T follicular helper cell (primary cell): Measurements from ENCODE around the gene ALPG.
"Not testable (repeated sequence)": the region's sequence is repeated elsewhere in the genome, so short reads cannot be mapped to it uniquely, and the experiment has no call there.

ENCODE experiments used
- DNase-seq: peaks from one replicate; pipeline ENCODE4 v3.0.0-alpha.2; 2020; ENCODE audit warnings: low read depth
- total RNA-seq, 2 experiments: gene quantifications; one replicate each; lab custom pipeline; 2026; lab: John Stamatoyannopoulos, UW

ALPG gene
- 0 reads per million in 2 experiments for total RNA-seq

DNA sequence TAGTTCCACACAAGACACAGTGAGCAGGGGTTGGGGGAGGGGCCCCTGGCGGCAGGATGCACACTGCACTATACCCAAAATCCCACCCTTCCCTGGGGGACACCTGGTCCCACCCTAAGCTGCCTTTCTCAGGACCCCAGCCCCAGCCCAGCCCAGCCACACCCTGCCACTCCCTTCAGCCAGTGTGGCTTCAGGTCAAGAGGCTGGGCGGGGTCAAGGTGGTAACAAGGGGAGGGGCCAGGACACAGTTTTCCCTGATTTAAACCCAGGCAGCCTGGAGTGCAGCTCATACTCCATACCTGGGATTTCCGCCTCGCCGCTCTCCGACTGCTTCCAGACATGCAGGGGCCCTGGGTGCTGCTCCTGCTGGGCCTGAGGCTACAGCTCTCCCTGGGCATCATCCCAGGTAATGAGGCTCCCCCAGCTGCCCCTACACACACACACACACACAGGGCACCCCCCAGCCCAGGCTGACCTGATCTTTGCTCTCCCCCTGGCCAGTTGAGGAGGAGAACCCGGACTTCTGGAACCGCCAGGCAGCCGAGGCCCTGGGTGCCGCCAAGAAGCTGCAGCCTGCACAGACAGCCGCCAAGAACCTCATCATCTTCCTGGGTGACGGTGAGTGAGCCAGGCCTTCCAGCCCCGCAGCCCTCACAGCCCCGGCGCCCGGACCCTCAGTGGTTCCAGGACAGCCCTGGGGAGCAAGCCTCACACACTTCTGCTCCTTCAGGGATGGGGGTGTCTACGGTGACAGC is at the start of gene ALPG:
TSS of gene ALPG (plus strand) at position 289 of the 755 bp plus-strand sequence. CDS start at position 340, 51 bp downstream.
- no peak for DNase-seq

DNA sequence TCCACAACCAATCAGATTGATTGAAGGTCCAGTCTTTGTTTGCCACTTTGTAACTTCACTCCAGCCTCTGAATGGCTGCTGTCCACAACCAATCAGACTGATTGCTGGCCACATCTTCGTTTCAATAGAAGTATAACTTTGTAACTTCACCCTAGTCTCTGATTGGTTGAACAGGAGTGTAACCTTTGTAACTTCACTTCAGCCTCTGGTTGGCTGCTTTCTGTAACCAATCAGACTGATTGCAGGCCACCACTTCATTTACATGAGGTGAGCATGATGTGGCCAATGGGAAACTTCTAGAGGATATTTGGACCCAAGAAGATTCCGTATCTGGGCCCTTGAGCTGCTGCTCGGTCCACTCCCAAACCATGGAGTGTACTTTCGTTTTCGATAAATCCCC is 45.0 kb upstream of the ALPG start:
- DNase-seq, result no peak

DNA sequence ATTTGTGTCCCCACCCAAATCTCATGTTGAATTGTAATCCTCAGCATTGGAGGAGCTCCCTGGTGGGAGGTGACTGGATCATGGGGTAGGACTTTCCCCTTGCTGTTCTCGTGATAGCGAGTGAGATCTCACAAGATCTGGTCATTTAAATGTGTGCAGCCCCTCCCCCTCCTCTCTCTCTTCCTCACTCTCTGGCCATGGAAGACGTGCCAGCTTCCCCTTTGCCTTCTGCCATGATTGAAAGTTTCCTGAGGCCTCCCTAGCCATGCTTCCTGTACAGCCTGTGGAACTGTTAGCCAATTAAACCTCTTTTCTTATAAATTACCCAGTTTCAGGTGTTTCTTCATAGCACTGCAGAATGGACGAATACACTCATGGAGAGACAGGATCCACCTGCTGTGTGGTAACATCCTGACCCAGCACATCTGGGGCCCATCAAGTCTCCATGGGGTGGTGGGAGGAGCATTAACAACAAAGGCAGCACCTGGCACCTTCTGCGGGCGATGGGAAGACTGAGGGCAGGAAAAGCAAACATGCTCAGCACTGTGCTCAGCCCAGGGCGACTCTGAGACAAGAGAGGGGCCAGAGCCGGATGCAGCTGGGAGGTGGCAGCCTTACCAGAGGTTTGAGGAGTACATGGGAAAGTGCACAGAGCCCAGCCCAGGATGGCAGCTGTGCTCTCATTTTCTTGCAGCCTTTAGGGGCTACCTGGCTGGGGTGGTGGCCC is 44.3 kb upstream of the ALPG start:
- no peak for DNase-seq

DNA sequence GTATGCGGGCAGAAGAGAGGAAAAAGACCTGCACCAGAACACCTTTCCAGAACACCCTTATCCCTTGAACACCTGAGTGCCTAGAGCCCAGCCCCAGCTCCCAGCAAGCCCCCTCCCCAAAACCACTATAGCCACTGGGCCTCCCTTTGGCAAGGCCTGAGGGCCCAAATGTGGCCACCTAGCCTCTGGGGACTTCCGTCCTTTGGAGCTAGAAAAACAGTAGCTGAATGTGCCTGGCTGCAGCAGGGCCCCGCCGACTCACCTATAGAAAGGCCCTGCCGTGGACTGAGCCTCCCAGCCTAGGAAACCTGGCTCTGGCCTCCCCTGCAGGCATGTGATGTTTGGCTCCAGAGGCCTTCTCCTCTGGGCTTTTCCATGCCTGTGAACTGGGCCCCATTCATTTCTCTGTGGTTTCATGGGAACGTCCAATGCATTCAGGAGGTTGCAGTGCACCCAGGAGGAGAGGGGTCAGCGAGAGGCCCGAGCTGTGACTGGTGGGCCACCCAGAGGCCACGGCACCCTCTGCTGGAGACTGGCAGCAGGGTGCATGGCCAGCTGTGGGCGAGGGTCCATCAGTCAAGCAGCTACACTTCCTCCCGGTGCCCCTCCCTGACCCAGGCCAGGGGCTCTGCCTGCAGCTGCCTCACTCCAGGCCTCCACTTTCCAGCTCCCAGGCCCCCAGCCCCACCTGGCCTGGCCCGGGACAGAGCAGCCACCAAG is 43.4 kb upstream of the ALPG start:
- not testable (repeated sequence) for DNase-seq

DNA sequence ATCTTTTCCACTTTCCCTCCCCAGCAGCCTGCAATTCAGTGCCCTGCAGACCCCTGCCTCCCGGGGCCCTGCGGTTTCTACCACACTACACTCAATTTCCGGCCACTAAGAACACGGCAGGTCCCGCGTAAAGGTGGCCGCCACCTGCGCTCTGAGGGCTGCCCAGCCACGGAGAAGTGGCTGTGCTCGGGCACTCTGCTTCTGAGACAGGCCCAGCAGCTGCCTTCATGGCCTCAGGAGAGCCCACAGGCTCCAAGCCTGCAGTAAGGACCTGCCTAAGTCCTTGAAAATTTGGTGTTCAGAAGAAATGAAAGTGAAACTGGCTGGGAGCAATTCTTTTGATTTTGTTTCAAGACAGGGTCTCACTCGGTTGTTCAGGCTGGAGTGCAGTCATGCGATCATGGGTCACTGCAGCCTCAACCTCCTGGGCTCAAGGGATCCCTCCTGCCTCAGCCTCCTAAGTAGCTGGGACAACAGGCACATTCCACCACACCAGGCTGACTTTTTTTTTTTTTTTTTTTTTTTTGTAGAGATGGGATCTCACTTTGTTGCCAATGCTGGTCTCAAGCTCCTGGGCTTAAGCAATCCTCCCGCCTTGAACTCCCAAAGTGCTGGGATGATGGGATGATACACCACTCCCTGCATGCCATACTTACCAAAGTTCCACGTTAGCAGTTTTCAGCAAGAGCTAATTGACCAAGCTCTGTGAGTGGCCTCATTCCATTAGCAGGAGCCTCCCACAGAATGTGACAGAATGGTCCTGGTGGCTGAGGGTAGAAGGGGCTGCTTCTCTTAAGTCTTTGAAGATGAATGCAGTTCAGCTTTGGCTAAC is 42.6 kb upstream of the ALPG start:
- no peak for DNase-seq

DNA sequence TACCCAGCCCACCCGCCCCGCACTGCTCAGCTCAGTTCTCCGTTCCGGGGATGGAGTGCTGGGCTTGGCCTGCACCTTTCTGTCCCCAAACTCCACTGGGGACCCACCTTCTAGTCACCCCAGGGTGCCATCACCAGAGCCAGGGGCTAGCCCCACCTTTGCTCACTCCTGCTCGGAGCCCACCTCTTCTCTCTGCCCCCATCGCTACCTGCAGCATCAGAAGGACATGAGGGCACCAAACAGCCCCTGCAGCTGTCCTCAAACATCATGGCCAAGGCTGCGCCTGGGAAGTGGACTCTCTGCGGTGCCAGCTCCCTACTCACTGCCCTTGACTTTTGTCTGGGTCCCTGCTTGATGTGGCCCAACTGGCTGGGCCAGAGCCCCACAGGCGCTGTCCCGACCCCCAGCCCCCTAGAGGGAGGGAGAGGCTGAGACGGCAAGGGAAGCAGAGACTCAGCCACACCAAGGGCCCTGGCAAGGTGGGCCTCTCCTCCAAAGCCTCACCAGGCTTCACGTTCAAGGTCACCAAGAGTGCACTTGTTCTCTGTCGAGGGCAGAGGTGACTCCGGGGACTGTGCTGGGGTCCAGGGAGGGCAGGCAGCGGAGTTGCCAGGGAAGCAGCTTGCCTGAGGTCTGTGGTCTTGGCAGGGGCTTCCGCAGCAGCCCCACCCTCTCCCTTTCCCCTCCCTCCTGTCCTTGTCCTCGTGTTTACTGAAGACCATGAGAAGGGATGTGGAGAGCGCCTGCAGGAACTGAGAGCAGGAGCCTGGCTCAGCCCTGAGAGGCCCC is 41.6 kb upstream of the ALPG start:
- DNase-seq, result not testable (repeated sequence)

DNA sequence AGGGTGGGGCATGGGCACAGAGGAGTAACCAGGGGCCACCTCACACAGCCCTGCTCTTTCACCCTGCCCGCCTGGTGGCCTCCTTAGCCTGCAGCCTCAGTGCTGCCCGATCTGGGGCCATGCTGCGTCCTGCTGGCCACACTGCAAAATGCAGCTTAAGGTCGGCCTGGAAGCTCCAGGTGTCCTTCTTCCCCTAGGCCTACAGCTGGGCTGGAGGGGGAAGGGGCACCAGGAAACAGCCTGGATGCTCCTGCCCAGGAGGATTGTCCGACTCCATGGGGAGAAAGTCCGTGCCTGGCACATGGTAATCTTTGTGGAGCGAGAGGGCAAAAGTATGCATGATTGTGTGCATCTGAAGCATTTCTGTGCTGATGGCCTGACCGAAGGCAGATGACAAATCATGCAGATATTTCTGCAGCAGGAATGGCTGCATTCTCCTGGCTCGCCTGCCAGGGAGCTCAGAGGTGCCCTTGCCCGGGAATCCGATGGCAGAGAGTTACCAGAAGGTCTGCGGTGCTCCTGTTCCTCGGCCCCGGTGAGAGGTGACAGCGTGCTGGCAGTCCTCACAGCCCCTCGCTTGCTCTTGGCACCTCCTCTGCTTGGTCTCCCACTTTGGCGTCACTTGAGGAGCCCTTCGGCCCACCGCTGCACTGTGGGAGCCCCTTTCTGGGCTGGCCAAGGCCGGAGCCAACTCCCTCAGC is 40.9 kb upstream of the ALPG start:
- DNase-seq, result no peak

DNA sequence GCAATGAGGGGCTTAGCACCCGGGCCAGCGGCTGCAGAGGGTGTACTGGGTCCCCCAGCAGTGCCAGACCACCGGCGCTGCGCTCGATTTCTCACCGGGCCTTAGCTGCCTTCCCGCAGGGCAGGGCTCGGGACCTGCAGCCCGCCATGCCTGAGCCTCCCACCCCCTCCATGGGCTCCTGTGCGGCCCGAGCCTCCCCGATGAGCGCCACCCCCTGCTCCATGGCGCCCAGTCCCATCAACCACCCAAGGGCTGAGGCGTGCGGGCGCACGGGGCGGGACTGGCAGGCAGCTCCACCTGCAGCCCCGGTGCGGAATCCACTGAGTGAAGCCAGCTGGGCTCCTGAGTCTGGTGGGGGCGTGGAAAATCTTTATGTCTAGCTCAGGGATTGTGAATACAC is 40.2 kb upstream of the ALPG start:
- not testable (repeated sequence) for DNase-seq

DNA sequence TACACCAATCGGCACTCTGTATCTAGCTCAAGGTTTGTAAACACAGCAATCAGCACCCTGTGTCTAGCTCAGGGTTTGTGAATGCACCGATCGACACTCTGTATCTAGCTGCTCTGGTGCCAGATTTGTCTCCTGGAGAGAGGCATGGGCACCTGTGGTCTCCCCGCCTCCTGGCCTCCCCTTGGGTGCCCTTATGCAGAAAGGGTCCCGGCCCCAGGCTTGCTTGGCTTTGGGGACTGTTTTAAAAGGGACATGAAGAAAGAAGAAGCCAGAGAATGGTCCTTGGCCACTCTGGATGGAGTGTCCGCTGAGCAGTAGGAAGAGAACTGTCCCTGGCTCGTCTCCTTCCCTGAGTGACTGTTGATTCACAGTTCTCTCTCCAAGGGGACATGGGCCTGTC is 39.6 kb upstream of the ALPG start:
- DNase-seq, result no peak

DNA sequence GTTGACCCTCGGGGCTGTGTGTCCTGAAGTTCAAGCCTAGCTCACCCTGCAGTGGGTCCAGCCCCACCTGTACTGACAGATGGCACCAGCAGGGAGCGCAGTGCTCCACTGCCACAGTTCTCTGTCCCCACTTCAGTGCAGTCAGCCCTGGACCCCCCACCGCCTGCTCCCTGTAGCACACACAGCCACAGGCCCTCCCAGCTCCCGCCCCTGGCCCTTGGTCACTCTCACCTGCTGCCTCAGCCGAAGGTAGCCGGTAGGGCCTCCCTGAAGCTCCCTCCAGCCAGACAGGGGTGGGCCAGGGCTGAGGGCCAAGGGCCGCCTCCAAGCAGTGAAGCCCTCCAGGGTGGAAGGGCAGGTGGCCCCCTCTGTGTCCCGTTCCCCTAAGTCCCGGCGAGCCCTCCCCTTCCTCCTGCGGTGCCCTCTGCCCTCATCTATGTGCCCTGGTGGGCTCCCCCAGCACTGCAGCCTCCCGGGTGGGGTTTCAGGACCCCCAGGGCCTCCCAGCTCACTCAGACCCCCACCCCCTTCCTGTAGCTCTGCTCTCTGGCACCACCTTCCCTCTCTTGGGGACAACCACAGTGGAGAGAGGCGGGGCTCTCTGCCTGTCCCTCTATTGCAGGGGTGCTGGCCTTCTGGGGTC is 38.9 kb upstream of the ALPG start:
- DNase-seq, result no peak

DNA sequence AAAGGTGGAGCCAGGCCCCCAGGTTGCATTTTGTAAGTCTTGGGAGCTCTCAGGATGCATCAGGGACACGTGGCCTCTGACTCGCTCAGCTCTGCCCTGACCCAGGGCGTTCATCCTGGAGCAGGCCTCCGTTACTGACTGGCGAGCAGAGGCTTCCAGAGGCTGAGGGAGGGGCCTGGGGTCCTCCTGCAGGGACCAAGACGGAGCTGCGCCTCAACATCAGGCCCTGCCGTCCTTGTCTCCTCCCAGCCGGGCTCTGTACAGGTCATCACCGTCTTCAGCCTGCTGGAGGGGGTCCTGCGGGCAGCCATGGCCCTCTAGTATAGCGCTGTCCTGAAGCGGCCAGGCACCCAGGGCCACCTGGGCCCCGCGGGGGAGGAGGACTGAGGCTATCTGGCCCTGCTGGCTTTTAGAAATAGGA is 38.3 kb upstream of the ALPG start:
- no peak for DNase-seq

DNA sequence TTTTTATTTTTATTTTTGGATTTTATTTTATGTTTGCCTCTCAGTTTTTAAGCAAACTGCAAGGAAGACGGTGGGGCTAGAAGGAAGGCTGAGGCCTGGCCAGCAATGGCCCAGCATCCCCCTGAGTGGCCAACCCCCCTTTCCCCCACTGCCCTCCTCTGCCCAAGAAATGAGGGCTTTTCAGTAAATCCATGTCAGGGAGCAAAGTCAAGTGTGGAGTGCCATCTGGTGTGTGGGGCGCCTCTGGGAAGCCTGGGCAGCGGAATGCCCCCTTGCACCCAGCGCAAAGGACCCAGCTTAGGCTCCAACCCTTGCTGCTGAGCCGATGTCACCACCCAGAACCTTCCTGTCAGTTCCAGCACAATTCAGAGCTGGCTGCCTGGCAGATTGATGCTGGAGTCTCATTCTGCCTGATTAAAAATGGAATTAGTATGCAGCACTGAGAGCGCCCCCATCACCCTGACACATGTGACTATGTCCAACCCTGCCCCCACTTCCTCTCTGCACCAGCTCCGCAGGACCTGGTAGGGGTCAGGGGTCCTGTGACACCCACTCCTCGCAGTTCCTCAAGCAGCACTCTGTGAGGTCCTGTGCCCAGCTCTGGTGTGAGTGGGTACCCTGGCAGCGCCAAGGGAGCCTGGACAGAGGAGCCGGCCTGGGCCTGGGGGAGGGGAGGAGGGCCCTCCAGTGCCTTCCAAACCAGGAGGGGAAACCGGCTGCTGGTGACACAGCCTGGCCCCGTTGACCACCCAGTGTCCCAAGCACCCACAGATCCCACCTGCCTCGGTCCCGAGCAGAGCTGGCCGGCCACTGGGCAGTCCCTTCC is 37.3 kb upstream of the ALPG start:
- DNase-seq, result no peak

DNA sequence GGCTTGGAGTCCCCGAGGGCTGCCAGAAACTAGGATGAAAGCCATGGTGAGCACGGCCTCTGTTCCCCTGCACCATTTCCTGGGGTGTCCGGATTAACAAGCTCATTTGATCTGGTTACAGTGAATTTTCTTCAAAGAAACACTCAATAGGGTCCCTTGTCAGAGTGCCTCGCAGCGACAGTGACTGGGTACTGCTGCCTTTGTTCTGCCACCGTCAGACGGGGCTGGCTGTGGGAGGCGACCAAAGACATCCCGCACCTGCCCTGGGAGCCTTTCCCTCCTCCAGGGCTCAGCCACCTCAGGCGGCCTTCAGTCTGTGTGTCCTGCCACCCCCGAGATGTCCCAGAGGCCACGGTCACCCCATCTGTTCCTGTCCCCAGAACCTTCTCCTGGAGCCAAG is 36.6 kb upstream of the ALPG start:
- not testable (repeated sequence) for DNase-seq

DNA sequence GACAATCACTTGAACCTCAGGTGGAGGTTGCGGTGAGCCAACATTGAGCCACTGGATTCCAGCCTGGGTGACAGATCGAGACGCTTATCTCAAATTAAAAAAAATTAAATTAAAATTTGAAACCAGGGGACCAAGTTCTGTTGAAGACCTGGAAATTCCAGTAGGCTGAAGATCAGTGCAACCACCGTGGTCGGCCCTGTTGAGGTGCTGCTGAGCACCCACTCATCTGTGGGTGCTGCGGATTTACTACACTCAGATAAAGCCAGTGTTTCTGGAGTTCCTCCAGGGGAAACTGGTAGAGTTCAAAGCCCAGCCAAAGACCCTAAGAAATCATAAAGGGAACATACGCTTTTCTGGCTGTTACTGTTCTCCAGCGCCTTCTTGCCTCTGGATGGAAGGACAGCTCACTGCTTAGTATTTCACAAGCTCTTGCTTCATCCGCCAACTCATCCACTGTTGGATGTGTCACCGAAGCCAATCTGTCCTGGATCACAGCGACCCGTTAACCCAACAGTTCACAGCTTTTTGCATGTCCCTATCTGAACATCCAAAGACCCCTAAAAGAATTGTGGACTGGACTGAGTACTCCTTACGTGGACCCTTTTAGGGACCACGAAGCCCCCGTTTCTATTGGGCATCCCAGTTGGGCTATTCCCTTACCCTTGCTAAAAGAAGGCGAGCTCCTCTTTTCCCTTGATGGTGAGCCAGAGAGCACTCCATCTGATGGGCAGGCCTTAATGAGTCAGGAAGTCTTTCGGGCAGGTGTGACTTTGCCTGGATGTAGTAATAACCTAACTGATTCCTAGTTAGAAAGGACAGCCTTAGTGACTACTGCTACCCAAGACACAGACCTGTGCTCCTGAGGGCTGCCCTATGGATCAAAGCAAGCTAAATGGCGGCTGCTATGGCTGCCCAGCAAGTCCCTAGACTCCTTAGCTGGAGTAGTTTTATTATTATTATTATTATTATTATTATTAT is 34.1 kb upstream of the ALPG start:
- no peak for DNase-seq

DNA sequence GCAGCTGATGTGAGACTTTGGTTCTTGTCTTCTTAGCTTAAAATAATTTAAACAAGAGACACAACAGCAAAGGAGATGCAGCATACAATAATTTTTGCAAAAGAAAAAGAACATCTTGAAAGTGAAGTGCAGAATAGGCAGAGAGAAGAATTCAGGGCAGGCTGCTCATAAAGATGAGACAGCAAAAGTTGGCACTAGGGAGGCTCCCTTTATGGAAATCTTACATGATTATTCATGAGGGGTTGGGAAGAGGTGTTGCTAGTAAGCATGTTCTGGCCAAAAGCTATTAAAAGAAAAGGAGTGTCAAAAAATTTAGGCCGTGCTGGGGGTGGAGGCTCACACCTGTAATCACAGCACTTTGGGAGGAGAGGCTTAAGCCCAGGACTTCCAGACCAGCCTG is 32.3 kb upstream of the ALPG start:
- no peak for DNase-seq

DNA sequence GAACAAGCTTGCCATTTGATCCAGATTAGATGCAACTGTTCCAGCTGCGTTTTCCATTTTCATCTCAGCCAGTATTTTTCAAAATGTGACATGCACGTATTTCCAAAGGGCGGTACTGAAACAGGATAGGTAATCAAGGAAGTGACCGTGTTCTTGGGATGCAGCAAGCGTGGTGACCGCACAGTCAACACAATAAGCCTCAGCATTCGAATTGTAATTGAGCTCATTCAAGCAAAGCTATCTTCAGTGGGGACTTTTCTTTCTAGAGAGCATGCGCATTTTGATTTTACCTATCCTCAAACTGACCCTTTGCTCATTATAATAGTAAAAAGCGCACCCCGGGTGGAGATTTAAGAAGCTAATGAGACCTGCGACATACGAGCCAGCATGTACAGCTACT is 31.5 kb upstream of the ALPG start:
- DNase-seq, result no peak

DNA sequence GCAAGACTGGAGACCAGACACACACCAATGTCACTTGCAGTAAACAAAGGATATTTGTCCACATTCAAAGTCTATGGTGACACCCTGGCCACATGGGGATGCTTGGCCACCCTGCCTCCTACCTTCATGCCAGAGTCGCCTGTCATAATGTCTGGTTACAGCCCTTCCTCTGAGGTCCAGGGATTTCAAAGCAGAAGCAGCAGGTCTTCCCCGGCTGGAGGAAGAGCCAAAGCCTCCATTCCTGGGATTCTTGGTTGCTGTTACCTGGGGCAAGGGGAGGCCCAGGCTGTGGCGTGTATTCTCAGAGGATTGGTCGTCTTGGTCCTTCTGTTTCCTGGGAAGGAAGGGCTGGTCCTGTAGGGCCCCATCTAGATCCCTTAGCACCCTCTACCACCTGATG is 30.4 kb upstream of the ALPG start:
- no peak for DNase-seq

DNA sequence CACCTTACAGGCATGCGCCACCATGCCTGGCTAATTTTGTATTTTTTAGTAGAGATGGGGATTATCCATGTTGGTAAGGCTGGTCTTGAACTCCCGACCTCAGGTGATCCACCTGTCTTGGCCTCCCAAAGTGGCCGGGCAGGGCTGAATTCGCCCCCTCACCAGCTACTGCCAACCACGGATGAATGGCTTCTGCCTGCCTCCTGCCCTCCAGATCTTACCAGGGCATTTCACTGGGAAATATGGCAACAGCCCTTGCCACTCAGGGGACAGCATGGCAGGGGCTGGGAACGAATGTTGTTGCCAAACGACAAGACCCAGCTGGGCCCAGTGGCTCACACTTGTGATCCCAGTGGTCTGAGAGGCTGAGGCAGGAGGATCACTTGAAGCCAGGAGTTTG is 29.9 kb upstream of the ALPG start:
- no peak for DNase-seq
